NB4 (cell line): ENCODE results near the gene MTMR2.

Source experiments
- MYC ChIP-seq: IDR thresholded peaks from 2 replicates; pipeline ENCODE4 v1.6.1; 2011; ENCODE audit warnings: low read depth, low read length
- POLR2A ChIP-seq: IDR thresholded peaks from 2 replicates; pipeline ENCODE4 v1.6.1; 2011; ENCODE audit warnings: mild to moderate bottlenecking; ENCODE audit not compliant: insufficient read length; ENCODE audit errors: extremely low read depth
- TF ChIP-seq, protein P1 (sequence below): IDR thresholded peaks from one replicate; pipeline ENCODE4 v1.5.1; 2012; ENCODE audit warnings: low read depth, low read length

DNA sequence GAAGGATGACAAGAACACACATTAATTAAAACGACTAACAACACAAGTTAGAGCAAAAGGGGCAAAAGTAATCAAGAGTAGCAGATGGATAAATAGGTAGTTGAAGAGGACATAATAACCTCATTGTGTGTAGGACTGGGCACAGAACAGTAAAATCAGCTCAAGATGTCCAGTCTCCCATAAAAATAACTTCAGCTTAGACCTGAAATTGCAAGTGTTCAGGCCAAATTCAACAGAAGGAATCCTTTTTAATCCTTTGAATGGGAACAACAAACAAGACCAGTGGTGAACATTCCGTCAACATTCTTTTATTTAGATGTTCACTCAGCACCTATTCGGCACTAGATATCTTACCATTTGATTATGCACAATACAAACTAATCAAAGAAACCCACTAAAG lies 4.4 kb downstream of the MTMR2 start:
- TF ChIP-seq, protein P1, sequence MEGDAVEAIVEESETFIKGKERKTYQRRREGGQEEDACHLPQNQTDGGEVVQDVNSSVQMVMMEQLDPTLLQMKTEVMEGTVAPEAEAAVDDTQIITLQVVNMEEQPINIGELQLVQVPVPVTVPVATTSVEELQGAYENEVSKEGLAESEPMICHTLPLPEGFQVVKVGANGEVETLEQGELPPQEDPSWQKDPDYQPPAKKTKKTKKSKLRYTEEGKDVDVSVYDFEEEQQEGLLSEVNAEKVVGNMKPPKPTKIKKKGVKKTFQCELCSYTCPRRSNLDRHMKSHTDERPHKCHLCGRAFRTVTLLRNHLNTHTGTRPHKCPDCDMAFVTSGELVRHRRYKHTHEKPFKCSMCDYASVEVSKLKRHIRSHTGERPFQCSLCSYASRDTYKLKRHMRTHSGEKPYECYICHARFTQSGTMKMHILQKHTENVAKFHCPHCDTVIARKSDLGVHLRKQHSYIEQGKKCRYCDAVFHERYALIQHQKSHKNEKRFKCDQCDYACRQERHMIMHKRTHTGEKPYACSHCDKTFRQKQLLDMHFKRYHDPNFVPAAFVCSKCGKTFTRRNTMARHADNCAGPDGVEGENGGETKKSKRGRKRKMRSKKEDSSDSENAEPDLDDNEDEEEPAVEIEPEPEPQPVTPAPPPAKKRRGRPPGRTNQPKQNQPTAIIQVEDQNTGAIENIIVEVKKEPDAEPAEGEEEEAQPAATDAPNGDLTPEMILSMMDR = no peak
- TF ChIP-seq POLR2A (no peak), MYC (no peak)
